RWPE2 (cell line): ENCODE results near the gene PHYHIPL.

ENCODE experiments used
- ATAC-seq: fragments of 200-7000 bp; cut with Tn5 transposase; 3 replicates; pipeline ENCODE4 v1.9.1; 2021; ENCODE audit warnings: low read depth
- DNase-seq: peaks from one replicate; pipeline ENCODE4 v3.0.0-alpha.2; 2020; ENCODE audit warnings: low spot score
- H3K27ac ChIP-seq: fragments of 450-650 bp; 2 replicates; pipeline ENCODE4 v1.5.1; 2017; ENCODE audit warnings: mild to moderate bottlenecking; ENCODE audit not compliant: poor library complexity, severe bottlenecking
- H3K27me3 ChIP-seq: fragments of 250-450 bp; sonication (Bioruptor Pico); 2 replicates; pipeline ENCODE4 v1.5.1; 2021; ENCODE audit warnings: mild to moderate bottlenecking, moderate library complexity; ENCODE audit not compliant: insufficient read depth, poor library complexity, severe bottlenecking
- H3K36me3 ChIP-seq: fragments of 250-450 bp; sonication (Bioruptor Pico); 2 replicates; pipeline ENCODE4 v1.5.1; 2020; ENCODE audit warnings: low read depth, mild to moderate bottlenecking, moderate library complexity
- H3K4me1 ChIP-seq: fragments of 250-450 bp; sonication (Bioruptor Pico); 2 replicates; pipeline ENCODE4 v1.5.1; 2021; ENCODE audit warnings: mild to moderate bottlenecking, moderate library complexity; ENCODE audit not compliant: insufficient read depth, poor library complexity, severe bottlenecking
- H3K4me3 ChIP-seq: fragments of 250-450 bp; sonication (Bioruptor Pico); 2 replicates; pipeline ENCODE4 v1.5.1; 2021; ENCODE audit warnings: mild to moderate bottlenecking, moderate library complexity; ENCODE audit not compliant: severe bottlenecking
- H3K9me3 ChIP-seq: fragments of 250-450 bp; sonication (Bioruptor Pico); 2 replicates; pipeline ENCODE4 v1.5.1; 2021; ENCODE audit warnings: mild to moderate bottlenecking, moderate library complexity; ENCODE audit not compliant: severe bottlenecking
- TF ChIP-seq, protein P1 (sequence below): fragments of 450-650 bp; IDR thresholded peaks from one replicate; pipeline ENCODE4 v1.5.1; 2017; ENCODE audit warnings: mild to moderate bottlenecking, moderate library complexity; ENCODE audit not compliant: poor library complexity, severe bottlenecking

The PHYHIPL gene

GRCh38 chr10:59283456-59284091 is 107.1 kb downstream of the PHYHIPL start:
- Histone ChIP-seq H3K4me3 (no peak overlapping the region), H3K27ac (no peak overlapping the region), H3K4me1 (no peaks in the 10 kb centered on the region), H3K36me3 (no peaks in the 10 kb centered on the region), H3K9me3 (no peaks in the 10 kb centered on the region), H3K27me3 (peaks cover 4% of the 10 kb centered on the region)
- TF ChIP-seq, protein P1, sequence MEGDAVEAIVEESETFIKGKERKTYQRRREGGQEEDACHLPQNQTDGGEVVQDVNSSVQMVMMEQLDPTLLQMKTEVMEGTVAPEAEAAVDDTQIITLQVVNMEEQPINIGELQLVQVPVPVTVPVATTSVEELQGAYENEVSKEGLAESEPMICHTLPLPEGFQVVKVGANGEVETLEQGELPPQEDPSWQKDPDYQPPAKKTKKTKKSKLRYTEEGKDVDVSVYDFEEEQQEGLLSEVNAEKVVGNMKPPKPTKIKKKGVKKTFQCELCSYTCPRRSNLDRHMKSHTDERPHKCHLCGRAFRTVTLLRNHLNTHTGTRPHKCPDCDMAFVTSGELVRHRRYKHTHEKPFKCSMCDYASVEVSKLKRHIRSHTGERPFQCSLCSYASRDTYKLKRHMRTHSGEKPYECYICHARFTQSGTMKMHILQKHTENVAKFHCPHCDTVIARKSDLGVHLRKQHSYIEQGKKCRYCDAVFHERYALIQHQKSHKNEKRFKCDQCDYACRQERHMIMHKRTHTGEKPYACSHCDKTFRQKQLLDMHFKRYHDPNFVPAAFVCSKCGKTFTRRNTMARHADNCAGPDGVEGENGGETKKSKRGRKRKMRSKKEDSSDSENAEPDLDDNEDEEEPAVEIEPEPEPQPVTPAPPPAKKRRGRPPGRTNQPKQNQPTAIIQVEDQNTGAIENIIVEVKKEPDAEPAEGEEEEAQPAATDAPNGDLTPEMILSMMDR: no peak
- no peak for DNase-seq
- ATAC-seq: 0 out of 3 replicates have a peak, but pooled peaks have one; percentile 29

- peak; percentile 75; the same call in 2 of the 3 replicates for ATAC-seq
- H3K9me3 ChIP-seq: no peaks in the 10 kb centered on the region
- no peak for DNase-seq
Measured at GRCh38 chr10:59284118-59284975, 107.9 kb downstream of the PHYHIPL start.

GRCh38 chr10:59285073-59285472 is 108.6 kb downstream of the PHYHIPL start:
- TF ChIP-seq, protein P1: no peak
- H3K4me1 ChIP-seq: no peaks in the 10 kb centered on the region
- H3K27ac ChIP-seq: no peak overlapping the region
- ATAC-seq (no peak), DNase-seq (no peak)
- H3K36me3 ChIP-seq: no peaks in the 10 kb centered on the region
- H3K4me3 ChIP-seq: no peak overlapping the region
- H3K9me3 ChIP-seq: no peaks in the 10 kb centered on the region
- H3K27me3 ChIP-seq: peaks cover 4% of the 10 kb centered on the region

More at GRCh38 chr10:59284118-59284975, 107.9 kb downstream of the PHYHIPL start:
- Histone ChIP-seq H3K4me1 (no peaks in the 10 kb centered on the region), H3K27ac (no peak overlapping the region), H3K36me3 (no peaks in the 10 kb centered on the region), H3K27me3 (peaks cover 4% of the 10 kb centered on the region), H3K4me3 (no peak overlapping the region)
- TF ChIP-seq, protein P1: no peak

DNA sequence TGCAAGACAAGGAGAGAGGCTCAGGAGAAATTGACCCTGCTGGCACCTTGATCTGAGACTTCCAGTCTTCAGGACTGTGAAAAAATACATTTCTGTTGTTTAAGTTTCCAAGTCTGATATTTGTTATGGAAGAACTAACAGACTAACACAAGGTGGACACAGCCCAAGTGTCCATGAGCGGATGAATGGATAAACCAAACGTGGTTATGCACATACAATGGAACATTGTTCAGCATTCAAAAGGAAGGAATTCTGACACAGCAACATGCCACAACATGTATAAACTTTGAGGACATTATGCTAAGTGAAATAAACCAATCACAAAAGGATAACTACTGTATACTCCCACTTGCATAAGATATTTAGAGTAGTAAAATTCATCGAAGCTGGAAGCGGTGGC is 109.4 kb downstream of the PHYHIPL start:
- Histone ChIP-seq H3K36me3 (no peaks in the 10 kb centered on the region), H3K27ac (no peak overlapping the region), H3K4me3 (no peak overlapping the region), H3K27me3 (peaks cover 4% of the 10 kb centered on the region), H3K9me3 (no peaks in the 10 kb centered on the region), H3K4me1 (no peaks in the 10 kb centered on the region)
- ATAC-seq (no peak), DNase-seq (no peak)
- TF ChIP-seq, protein P1: no peak
